B cell (primary cell): Measurements from ENCODE around the gene XYLT1. TPM values are rescaled to one million over a fixed set of nuclear protein-coding genes. Genes with fewer than 3 reads are reported as not detected.

ENCODE experiments used
- ATAC-seq: fragments of 200-7000 bp; cut with Tn5 transposase; one replicate; pipeline ENCODE4 v1.10.0; 2021; ENCODE audit warnings: low read depth, mild to moderate bottlenecking, moderate number of reproducible peaks, moderate library complexity
- CTCF ChIA-PET: fragments of 350-600 bp; sonication (Branson Sonifier 250); formaldehyde crosslinking; loops from one replicate; lab custom pipeline; 2021; ENCODE audit warnings: antibody characterized with exemption, inconsistent platforms; lab: Charles Lee
- POLR2A ChIA-PET: fragments of 350-600 bp; sonication (Branson Sonifier 250); formaldehyde crosslinking; loops from one replicate; lab custom pipeline; 2021; ENCODE audit warnings: antibody characterized with exemption; lab: Charles Lee
- DNase-seq: peaks from one replicate; pipeline ENCODE4 v3.0.0; 2013
- H2AFZ ChIP-seq: 2 replicates; pipeline ENCODE4 v1.6.1; 2012; ENCODE audit warnings: mild to moderate bottlenecking, low read depth, low read length; ENCODE audit not compliant: insufficient read depth, poor library complexity, severe bottlenecking
- H3K27ac ChIP-seq, 2 donors: 1 replicate in 1 of 2; 2 replicates in 1 of 2; pipeline ENCODE4 v1.5.1; 2012 to 2013; ENCODE audit warnings: low read length in 2 of 2, mild to moderate bottlenecking in 2 of 2, moderate library complexity in 1 of 2
- H3K27me3 ChIP-seq, 4 experiments: fragments of 200-600 bp in 1 of 4; sonication (generic) in 1 of 4; replicated peaks in 1 of 4; 1 replicate in 2 of 4; 2 replicates in 2 of 4; pipeline versions ENCODE4 v1.6.1 to v1.7.0; 2013 to 2016; ENCODE audit warnings: low read length in 3 of 4, mild to moderate bottlenecking in 2 of 4, mixed read lengths in 1 of 4, moderate library complexity in 1 of 4; ENCODE audit not compliant: insufficient read depth in 4 of 4, control insufficient read depth in 3 of 4; ENCODE audit errors: control extremely low read depth in 1 of 4
- H3K36me3 ChIP-seq, 2 experiments: replicated peaks in 1 of 2; 1 replicate in 1 of 2; 2 replicates in 1 of 2; pipeline versions ENCODE4 v1.6.1 to v1.7.1; 2013; ENCODE audit warnings: low read length in 1 of 2; ENCODE audit not compliant: insufficient read depth in 2 of 2, control insufficient read depth in 1 of 2; ENCODE audit errors: control extremely low read depth in 1 of 2, extremely low read depth in 1 of 2
- H3K4me1 ChIP-seq, 2 donors: fragments of 200-600 bp in 1 of 2; sonication (generic) in 1 of 2; 1 replicate in 1 of 2; 2 replicates in 1 of 2; pipeline versions ENCODE4 v1.5.1 to v1.6.1; 2013 to 2017; ENCODE audit warnings: low read length in 2 of 2; ENCODE audit not compliant: control insufficient read depth in 2 of 2, insufficient read depth in 2 of 2
- H3K4me2 ChIP-seq: replicated peaks from 2 replicates; pipeline ENCODE3; 2012; ENCODE audit warnings: mild to moderate bottlenecking, low read depth, low read length; ENCODE audit not compliant: poor library complexity, severe bottlenecking
- H3K4me3 ChIP-seq, 5 experiments: fragments of 200-600 bp in 1 of 5; sonication (generic) in 1 of 5; 1 replicate in 3 of 5; 2 replicates in 2 of 5; pipeline versions ENCODE4 v1.5.1 to v1.7.0; 2011 to 2016; ENCODE audit warnings: low read length in 4 of 5, mild to moderate bottlenecking in 4 of 5, low read depth in 2 of 5, control low read depth in 1 of 5, moderate library complexity in 1 of 5; ENCODE audit not compliant: insufficient read depth in 1 of 5; ENCODE audit errors: control extremely low read depth in 1 of 5, extremely low read depth in 1 of 5
- H3K79me2 ChIP-seq: fragments of 200-600 bp; sonication (generic); one replicate; pipeline ENCODE4 v1.6.0; 2016; ENCODE audit warnings: low read length; ENCODE audit not compliant: control insufficient read depth, insufficient read depth
- H3K9ac ChIP-seq: fragments of 200-600 bp; sonication (generic); 2 replicates; pipeline ENCODE4 v1.6.1; 2017; ENCODE audit warnings: mild to moderate bottlenecking, low read length, moderate library complexity
- H3K9me3 ChIP-seq, 3 donors: one replicate each; pipeline versions ENCODE4 v1.6.1 to v1.7.1; 2013; ENCODE audit warnings: low read length in 2 of 3; ENCODE audit not compliant: control insufficient read depth in 2 of 3, insufficient read depth in 1 of 3; ENCODE audit errors: control extremely low read depth in 1 of 3
- H4K20me1 ChIP-seq: 2 replicates; pipeline ENCODE4 v1.6.0; 2012; ENCODE audit warnings: mild to moderate bottlenecking, low read length; ENCODE audit not compliant: insufficient read depth, control insufficient read depth, poor library complexity, severe bottlenecking
- H3K27ac Mint-ChIP-seq: one replicate; pipeline ENCODE4 v1.8.0; 2021; ENCODE audit warnings: mixed read lengths
- H3K27me3 Mint-ChIP-seq: one replicate; pipeline ENCODE4 v1.8.0; 2021; ENCODE audit warnings: mixed read lengths
- H3K4me1 Mint-ChIP-seq: one replicate; pipeline ENCODE4 v1.8.0; 2021; ENCODE audit warnings: mixed read lengths
- H3K4me3 Mint-ChIP-seq: one replicate; pipeline ENCODE4 v1.8.0; 2021; ENCODE audit warnings: mixed read lengths
- H3K9me3 Mint-ChIP-seq: one replicate; pipeline ENCODE4 v1.8.0; 2022; ENCODE audit warnings: mixed read lengths; ENCODE audit not compliant: insufficient read depth
- CTCF ChIP-seq: fragments of 200-600 bp; IDR thresholded peaks from one replicate; pipeline ENCODE4 v1.8.0; 2022; ENCODE audit warnings: antibody characterized with exemption, mild to moderate bottlenecking
- EZH2 ChIP-seq: IDR thresholded peaks from 2 replicates; pipeline ENCODE4 v1.6.1; 2012; ENCODE audit warnings: borderline replicate concordance, low read depth, mild to moderate bottlenecking, moderate library complexity, low read length; ENCODE audit not compliant: insufficient read depth, poor library complexity, severe bottlenecking
- WGBS: methylation state at CpG from one replicate; pipeline ENCODE4 v1.1.5; 2013; ENCODE audit warnings: missing lambda C conversion rate; ENCODE audit not compliant: insufficient coverage; 5-methylcytosine and 5-hydroxymethylcytosine counted together
- intact Hi-C: fragments of 100-400 bp; cut with micrococcal nuclease; formaldehyde crosslinking; loops from one replicate; pipeline ENCODE4 v1.10.0; 2022
- polyA plus RNA-seq: library from polyadenylated mRNA; depleted of rRNA; stranded (reverse); fragments of >200 nt; gene quantifications from 2 replicates; pipeline ENCODE4 v1.2.3, GENCODE V29; 2012
- total RNA-seq, 2 donors: library from RNA; stranded (reverse); fragments of 120-200 nt in 1 of 2; gene quantifications; 1 replicate in 1 of 2; 2 replicates in 1 of 2; pipeline versions ENCODE4 v1.2.3 to v1.2.4, GENCODE V29; 2013 to 2022

The XYLT1 gene
- total and polyA plus RNA-seq, 2 donors (not counting 1 experiment from before 2014, with no cell fraction given), result 8.7 to 59.6 TPM

- intact Hi-C loops, result loop anchor here (2.0 kb wide), 1 partner anchor 15 kb away; no protein-coding TSS in a partner anchor
- Histone ChIP-seq H4K20me1 (no peaks in the 10 kb centered on the region), H3K4me2 (no peak overlapping the region), H3K27me3 (no peaks in the 10 kb centered on the region), H3K36me3 (peaks cover 0 to 14% of the 10 kb centered on the region in 2 experiments), H3K9ac (no peak overlapping the region), H3K79me2 (peaks cover 38% of the 10 kb centered on the region), H2AFZ (no peak overlapping the region), H3K9me3 (peaks cover 0 to 2% (median 0%) of the 10 kb centered on the region in 3 donors), H3K4me1 (peaks cover 28 to 35% of the 10 kb centered on the region in 2 donors), H3K4me3 (no peak overlapping the region), H3K27ac (no peak overlapping the region)
- H3K9me3 Mint-ChIP-seq, result no peaks in the 10 kb centered on the region
- TF ChIP-seq EZH2 (no peak), CTCF (no peak)
- CTCF ChIA-PET, result no interaction called here
- POLR2A ChIA-PET, result interaction anchor here (0.6 kb wide), 3 partner anchors 36 to 219 kb away, joined by 3 to 4 read pairs (median 3); no protein-coding TSS in a partner anchor
- DNase-seq (no peak), ATAC-seq (no peak)
- no peak overlapping the region for H3K4me3 Mint-ChIP-seq
- H3K27me3 Mint-ChIP-seq, result no peaks in the 10 kb centered on the region
- H3K27ac Mint-ChIP-seq, result no peak overlapping the region
- H3K4me1 Mint-ChIP-seq, result peaks cover 40% of the 10 kb centered on the region
- WGBS, result 100% methylated on average over 5 of the region's 8 CpGs
These were observed 17.3 kb downstream of the XYLT1 start for GRCh38 chr16:17453364-17454038.

GRCh38 chr16:17452922-17453321 is 17.8 kb downstream of the XYLT1 start:
- Mint-ChIP-seq H3K9me3 (no peaks in the 10 kb centered on the region), H3K27me3 (no peaks in the 10 kb centered on the region), H3K4me3 (no peak overlapping the region), H3K4me1 (peaks cover 43% of the 10 kb centered on the region), H3K27ac (no peak overlapping the region)
- Histone ChIP-seq H3K9me3 (peaks cover 0 to 2% (median 0%) of the 10 kb centered on the region in 3 donors), H3K36me3 (peaks cover 0 to 14% of the 10 kb centered on the region in 2 experiments), H3K79me2 (peaks cover 32% of the 10 kb centered on the region), H3K27me3 (no peaks in the 10 kb centered on the region), H3K4me2 (no peak overlapping the region), H3K4me3 (no peak overlapping the region), H3K27ac (no peak overlapping the region), H2AFZ (no peak overlapping the region), H3K9ac (no peak overlapping the region), H3K4me1 (peaks cover 33 to 41% of the 10 kb centered on the region in 2 donors), H4K20me1 (no peaks in the 10 kb centered on the region)
- TF ChIP-seq CTCF, result no peak
- TF ChIP-seq EZH2, result no peak
- CTCF ChIA-PET, result no interaction called here
- intact Hi-C loops, result loop anchor here (2.0 kb wide), 1 partner anchor 14 kb away; no protein-coding TSS in a partner anchor
- 86% methylated on average over 1 of the region's 2 CpGs for WGBS
- DNase-seq, result no peak
- POLR2A ChIA-PET, result interaction anchor here (0.6 kb wide), 1 partner anchor 37 kb away, joined by 4 read pairs; no protein-coding TSS in a partner anchor
- no peak for ATAC-seq
